AG09319 (cell line): ENCODE data around the gene LYSMD3.

Experiments
- DNase-seq: peaks from one replicate; pipeline ENCODE4 v3.0.0-alpha.2; 2010; ENCODE audit warnings: low read depth; ENCODE audit errors: extremely low read depth
- CTCF ChIP-seq: IDR thresholded peaks from 2 replicates; pipeline ENCODE4 v1.5.1; 2011; ENCODE audit warnings: low read depth, mild to moderate bottlenecking, inconsistent platforms, low read length, moderate library complexity

LYSMD3 gene

DNA sequence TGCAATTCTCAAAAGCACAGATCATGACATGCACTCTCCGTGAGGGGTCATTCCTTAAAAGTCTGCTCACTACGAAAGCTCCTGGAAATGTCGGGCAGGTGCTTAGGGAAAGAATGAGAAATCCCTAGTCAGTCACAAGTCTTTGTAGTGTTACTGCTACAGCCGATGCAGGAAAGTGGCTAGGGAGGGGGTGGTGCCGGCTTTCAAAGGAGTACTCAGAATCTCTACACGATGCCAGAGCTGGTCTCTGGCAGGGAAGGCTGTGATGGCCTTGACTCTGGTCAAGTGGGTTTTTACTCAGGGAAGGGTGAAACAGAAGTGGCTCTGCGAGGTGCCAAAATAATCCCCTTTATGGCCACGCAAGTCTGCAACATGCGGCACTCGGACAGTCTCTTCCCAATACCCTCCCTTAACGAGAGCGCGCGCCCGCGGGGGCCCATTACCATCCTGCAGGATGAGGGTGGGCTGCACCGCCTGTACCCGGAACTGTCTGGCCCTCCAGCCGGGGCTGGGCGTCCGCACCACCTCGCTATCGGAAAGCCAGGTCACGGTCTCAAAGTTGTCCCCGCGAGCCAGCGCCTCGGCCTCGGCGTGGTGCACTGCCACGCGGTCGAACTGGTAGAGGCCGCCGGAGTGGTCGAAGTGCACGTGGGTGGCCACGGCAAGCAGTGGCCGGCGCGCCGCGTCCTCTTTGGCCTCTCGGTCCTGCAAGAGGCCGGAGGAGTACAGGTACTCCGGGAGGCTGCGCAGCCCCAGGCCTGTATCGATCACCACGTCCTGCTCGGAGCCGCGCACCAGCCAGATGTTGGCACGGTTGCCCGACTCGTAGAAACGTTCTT is 55.8 kb downstream of the LYSMD3 start:
- no peak for TF ChIP-seq CTCF
- peak; percentile 4 for DNase-seq

DNA sequence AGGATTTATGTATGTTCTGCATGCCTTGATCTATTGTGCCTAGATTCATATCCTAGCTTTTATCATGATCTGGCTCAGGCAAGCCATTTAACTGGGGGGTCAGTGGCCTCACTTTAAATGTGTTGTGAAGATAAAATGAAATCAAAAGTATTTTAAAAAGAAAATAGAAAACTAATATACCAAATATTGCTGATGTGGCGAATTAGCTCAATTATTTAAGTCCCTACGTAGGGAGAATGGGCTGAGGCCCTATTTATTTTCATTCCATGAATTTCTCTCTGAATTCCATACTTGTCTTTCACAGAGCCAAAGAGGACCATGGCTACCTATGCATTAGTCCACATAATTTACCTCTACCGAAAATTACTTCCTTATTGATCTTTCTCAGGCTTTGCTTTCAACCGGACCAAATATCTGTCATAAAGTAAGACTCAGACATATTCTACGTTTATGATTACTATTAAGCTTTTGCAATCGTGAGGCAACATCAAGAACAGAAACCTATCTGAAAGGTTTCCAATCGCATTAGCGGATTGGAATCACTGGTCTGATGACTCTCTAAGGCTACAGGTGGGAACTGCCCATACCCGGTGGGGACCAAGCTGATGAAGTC is 56.5 kb downstream of the LYSMD3 start:
- TF ChIP-seq CTCF, result no peak
- DNase-seq, result no peak
